GM10248 (cell line): ENCODE measurements around the gene CAPN1.
A peak's percentile ranks its signal among the peaks of the same experiment; 100 is the strongest.

ENCODE experiments used
- CTCF ChIA-PET: fragments of 300-600 bp; sonication (Branson Sonifier 250); formaldehyde crosslinking; extraction: SDS; loops from one replicate; lab custom pipeline; 2021; ENCODE audit warnings: antibody characterized with exemption; lab: Yijun Ruan, JAX
- POLR2A ChIA-PET: fragments of 350-650 bp; sonication (Branson Sonifier 250); formaldehyde crosslinking; extraction: SDS; loops from one replicate; lab custom pipeline; 2020; ENCODE audit warnings: antibody characterized with exemption; lab: Yijun Ruan, JAX
- DNase-seq: peaks from one replicate; pipeline ENCODE4 v3.0.0; 2012; ENCODE audit errors: extremely low spot score
- TF ChIP-seq, protein P1 (sequence below): IDR thresholded peaks from 2 replicates; pipeline ENCODE4 v1.5.1; 2012; ENCODE audit warnings: mild to moderate bottlenecking, low read depth; ENCODE audit errors: extremely low read depth, missing control alignments, control extremely low read depth

Gene CAPN1

DNA sequence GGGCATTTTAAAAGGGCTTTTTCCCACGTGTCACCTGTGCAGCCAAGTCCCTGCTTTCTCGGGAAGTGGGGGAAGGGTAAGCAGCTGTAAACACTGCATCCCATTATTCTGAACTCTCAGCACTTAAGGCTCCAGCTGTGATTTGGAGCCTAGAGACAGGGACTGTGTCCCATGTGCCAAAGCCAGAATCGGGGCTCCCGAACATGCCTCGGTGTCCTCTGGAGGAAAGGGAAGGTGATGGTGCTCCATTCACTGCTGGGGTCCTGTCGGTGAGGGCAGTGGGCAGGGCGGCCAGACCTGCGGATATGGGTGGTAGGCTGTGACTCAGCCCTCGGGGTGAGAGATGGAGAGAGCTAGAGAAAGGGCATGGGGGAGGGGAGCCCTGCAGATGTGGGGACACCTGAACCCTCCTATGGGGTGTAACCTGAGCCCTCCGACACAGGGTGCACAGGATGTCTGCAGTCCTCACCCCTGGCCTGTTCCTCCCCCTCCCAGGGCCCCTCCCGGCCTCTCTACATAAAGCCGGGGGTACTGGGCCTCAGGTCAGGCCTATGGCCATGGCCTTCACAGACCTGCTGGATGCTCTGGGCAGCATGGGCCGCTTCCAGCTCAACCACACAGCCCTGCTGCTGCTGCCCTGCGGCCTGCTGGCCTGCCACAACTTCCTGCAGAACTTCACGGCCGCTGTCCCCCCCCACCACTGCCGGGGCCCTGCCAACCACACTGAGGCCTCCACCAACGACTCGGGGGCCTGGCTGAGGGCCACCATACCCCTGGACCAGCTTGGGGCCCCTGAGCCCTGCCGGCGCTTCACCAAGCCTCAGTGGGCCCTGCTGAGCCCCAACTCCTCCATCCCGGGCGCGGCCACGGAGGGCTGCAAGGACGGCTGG lies 31.8 kb downstream of the CAPN1 start:
- DNase-seq = no peak
- TF ChIP-seq, protein P1, sequence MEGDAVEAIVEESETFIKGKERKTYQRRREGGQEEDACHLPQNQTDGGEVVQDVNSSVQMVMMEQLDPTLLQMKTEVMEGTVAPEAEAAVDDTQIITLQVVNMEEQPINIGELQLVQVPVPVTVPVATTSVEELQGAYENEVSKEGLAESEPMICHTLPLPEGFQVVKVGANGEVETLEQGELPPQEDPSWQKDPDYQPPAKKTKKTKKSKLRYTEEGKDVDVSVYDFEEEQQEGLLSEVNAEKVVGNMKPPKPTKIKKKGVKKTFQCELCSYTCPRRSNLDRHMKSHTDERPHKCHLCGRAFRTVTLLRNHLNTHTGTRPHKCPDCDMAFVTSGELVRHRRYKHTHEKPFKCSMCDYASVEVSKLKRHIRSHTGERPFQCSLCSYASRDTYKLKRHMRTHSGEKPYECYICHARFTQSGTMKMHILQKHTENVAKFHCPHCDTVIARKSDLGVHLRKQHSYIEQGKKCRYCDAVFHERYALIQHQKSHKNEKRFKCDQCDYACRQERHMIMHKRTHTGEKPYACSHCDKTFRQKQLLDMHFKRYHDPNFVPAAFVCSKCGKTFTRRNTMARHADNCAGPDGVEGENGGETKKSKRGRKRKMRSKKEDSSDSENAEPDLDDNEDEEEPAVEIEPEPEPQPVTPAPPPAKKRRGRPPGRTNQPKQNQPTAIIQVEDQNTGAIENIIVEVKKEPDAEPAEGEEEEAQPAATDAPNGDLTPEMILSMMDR = no peak
- POLR2A ChIA-PET = no interaction called here
- CTCF ChIA-PET = interaction anchor here (1.1 to 4.1 kb wide), 5 partner anchors 9 to 116 kb away, joined by 3 to 20 read pairs (median 14); no protein-coding TSS in a partner anchor

DNA sequence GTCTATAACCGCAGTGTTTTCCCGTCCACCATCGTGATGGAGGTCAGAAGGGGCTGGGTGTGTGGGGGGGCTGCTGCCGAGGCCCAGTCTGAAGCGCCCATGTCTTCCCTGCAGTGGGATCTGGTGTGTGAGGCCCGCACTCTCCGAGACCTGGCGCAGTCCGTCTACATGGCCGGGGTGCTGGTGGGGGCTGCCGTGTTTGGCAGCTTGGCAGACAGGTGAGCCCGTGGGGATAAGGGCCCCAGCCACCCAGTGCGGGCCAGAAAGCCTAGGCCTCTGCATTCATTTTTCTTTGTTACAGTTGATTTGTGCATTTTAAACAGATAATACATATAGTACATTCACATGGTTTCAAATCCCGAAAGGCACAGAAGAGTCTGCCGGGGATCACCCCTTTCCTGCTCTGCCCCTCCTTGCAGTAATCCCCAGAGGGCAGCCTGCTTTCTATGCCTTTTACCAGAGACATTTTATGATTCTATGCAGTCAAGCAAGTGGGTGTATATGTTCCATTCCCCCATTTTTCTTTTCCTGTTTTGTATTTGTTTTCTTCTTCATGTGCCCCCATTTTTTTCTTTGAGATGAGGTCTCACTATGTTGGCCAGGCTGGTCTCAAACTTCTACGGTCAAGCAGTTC lies 32.6 kb downstream of the CAPN1 start:
- POLR2A ChIA-PET = no interaction called here
- CTCF ChIA-PET = interaction anchor here (0.8 to 3.2 kb wide), 3 partner anchors 10 to 116 kb away, joined by 3 to 18 read pairs (median 4); no protein-coding TSS in a partner anchor

DNA sequence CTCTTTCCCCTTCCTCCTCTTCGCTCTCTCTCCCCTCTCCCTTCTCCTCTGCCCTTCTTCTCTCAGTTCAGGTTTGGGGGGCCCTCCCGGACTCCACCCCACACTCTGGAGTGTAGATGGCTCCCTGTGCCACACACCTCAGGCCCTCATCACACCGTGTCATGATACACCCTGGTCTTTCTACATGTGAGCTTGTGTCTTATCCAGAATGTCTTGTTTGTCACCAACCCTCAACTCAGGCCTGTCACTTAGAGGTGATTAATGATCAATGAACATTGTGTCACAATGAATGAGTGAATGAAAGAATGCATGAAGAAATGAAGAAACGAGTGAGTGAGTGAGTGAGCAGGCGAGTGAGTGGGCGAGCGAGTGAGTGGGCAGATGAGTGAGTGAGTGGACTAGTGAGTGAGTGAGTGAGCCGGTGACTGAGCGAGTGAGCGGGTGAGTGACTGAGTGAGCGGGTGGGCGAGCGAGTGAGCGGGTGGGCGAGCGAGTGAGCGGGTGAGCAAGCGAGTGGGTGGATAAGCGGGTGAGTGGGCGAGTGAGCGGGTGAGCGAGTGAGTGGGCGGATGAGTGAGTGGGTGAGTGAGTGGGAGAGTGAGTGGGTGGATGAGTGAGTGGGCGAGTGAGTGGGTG lies 33.8 kb downstream of the CAPN1 start:
- ChIA-PET POLR2A (no interaction called here), CTCF (interaction anchor here (0.8 to 3.2 kb wide), 3 partner anchors 10 to 114 kb away, joined by 3 to 18 read pairs (median 4); no protein-coding TSS in a partner anchor)
- DNase-seq = peak; percentile 26
- TF ChIP-seq, protein P1 = no peak

More for the DNA sequence above, 32.6 kb downstream of the CAPN1 start:
- TF ChIP-seq, protein P1 = no peak
- no peak for DNase-seq

DNA sequence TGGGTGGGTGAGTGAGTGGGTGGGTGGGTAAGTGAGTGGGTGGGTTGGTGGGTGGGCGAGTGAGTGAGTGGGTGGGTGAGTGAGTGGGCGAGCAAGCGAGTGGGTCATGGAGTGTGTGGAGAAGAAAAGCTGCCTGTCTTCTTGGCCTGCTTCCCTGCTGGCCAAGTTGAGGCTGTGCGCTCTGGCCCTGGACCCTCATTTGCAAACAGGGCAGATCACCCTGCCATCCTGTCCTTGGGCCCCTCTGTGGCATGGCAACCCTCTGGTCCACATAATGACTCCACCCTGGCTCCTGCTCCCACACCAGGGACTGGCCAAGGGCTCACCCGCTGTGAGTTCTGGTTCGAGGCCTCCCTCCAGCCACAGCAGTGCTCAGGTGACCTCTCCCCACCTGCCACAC lies 35.1 kb downstream of the CAPN1 start:
- peak; percentile 25 for DNase-seq
- ChIA-PET POLR2A (no interaction called here), CTCF (interaction anchor here (1.5 kb wide), 1 partner anchor 94 kb away, joined by 3 read pairs; no protein-coding TSS in a partner anchor)
- TF ChIP-seq, protein P1 = no peak

DNA sequence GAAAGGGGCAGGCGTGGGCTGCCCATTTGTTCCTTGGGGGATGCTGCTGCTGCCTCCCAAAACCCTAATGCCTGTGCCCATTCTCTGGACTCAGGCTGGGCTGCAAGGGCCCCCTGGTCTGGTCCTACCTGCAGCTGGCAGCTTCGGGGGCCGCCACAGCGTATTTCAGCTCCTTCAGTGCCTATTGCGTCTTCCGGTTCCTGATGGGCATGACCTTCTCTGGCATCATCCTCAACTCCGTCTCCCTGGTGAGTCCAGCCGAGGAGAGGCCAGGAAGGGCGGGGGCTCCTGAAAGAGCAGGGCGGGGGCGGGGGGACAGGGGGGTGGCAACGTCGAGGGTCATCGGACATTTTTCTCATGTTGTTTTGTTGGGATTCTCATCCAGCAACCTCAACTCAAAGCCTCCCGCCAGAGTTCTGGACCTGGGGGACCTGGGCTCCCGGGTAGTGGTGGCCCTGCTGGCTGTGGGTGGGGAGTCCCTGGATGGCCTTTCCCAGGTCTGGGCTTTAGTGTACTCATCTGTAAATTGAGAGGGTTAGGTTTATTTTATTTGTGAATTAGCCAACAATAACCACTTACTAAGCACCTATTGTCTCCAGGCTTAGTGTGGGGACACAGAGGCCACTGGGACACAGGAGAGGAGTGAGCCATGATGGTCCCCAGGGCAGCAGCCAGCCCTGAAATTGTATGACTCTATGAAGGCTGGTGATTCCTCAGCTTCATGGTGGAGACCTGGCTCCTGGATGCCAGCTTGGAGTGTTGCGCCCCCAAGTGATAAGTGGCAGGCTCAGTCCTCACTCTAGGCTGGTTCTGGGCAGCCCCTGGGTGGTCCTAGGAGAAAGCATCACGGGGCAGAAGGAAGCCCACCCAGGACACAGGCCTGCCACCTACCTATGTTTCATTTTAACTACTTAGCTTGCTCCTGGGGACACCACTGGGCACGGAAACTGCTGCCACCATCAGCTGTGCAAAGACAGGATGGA lies 36.0 kb downstream of the CAPN1 start:
- CTCF ChIA-PET = interaction anchor here (1.4 to 1.8 kb wide), 6 partner anchors 13 to 107 kb away, joined by 3 to 7 read pairs (median 4); no protein-coding TSS in a partner anchor
- TF ChIP-seq, protein P1 = no peak
- POLR2A ChIA-PET = no interaction called here
- peak; percentile 6 for DNase-seq
